ENCODE measurements around the gene KIAA0232.

KIAA0232 gene

GRCh38 chr4:6912441-6912840 is 129.9 kb downstream of the KIAA0232 start:
- H3K4me1 ChIP-seq: peaks cover 28% of the 10 kb centered on the region
- H3K9me3 ChIP-seq: no peaks in the 10 kb centered on the region
- no peak overlapping the region for H3K4me3 ChIP-seq (ENCODE audit: low read depth, low read length)
- no peaks in the 10 kb centered on the region for H3K36me3 ChIP-seq
- TF ChIP-seq, protein P1, sequence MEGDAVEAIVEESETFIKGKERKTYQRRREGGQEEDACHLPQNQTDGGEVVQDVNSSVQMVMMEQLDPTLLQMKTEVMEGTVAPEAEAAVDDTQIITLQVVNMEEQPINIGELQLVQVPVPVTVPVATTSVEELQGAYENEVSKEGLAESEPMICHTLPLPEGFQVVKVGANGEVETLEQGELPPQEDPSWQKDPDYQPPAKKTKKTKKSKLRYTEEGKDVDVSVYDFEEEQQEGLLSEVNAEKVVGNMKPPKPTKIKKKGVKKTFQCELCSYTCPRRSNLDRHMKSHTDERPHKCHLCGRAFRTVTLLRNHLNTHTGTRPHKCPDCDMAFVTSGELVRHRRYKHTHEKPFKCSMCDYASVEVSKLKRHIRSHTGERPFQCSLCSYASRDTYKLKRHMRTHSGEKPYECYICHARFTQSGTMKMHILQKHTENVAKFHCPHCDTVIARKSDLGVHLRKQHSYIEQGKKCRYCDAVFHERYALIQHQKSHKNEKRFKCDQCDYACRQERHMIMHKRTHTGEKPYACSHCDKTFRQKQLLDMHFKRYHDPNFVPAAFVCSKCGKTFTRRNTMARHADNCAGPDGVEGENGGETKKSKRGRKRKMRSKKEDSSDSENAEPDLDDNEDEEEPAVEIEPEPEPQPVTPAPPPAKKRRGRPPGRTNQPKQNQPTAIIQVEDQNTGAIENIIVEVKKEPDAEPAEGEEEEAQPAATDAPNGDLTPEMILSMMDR (IDR thresholded peaks at IDR 0.05; ENCODE audit: low read depth, low read length): no peak
- DNase-seq: no peak
- no peaks in the 10 kb centered on the region for H3K27me3 ChIP-seq

- Histone ChIP-seq H3K36me3 (no peaks in the 10 kb centered on the region), H3K4me1 (peaks cover 19% of the 10 kb centered on the region), H3K4me3 (ENCODE audit: low read depth, low read length) (no peak overlapping the region), H3K9me3 (no peaks in the 10 kb centered on the region), H3K27me3 (no peaks in the 10 kb centered on the region)
- no peak for DNase-seq
- TF ChIP-seq, protein P1 (IDR thresholded peaks at IDR 0.05; ENCODE audit: low read depth, low read length): no peak
These were observed 130.9 kb downstream of the KIAA0232 start for GRCh38 chr4:6913350-6913905.

- Histone ChIP-seq H3K4me1 (peaks cover 15% of the 10 kb centered on the region), H3K9me3 (no peaks in the 10 kb centered on the region)
These were observed 131.9 kb downstream of the KIAA0232 start for GRCh38 chr4:6914448-6914847.

DNA sequence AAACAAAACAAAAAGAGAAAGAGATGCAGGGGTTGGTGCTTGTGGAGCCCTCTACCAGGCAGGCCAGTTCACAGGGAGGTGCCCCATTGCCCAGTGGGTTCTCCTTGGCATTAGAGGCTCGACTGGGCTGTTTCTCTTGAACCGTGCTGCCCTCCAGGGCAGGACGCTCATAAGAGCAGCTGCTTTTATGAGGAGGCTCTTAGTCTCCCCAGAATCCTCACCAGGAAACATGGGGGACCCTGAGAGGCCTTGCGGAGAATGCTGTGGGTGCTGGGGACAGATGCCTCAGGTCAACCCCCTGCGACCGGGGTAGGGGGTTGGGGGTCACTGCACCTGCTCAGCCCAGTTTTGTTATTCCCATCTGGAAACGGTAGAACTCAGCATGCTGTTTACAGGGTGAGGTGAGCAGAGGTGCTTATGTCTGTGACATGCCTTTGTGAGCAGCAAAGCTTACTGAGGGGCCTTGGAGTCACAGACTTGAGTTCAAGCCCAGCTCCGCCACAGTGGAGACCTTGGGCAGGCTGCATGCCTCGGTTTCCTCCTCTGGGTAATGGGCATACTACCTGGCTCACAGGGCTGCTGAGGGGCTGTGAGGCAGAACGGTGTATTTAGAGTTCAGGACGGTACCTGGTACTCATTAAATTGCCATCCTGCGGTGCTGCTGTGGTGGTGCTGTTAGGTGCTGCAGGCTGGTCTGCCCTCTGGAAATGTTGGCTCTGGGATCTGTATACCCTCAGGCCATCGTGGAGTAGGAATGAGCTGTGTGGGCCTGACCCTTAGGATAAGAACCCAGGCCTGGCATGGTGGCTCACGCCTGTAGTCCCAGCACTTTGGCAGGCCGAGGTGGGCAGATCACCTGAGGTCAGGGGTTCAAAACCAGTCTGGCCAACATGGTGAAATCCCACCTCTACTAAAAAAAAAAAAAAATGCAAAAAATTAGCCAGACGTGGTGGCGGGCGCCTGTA is 132.8 kb downstream of the KIAA0232 start:
- Histone ChIP-seq H3K4me3 (ENCODE audit: low read depth, low read length) (no peak overlapping the region), H3K27me3 (no peaks in the 10 kb centered on the region), H3K9me3 (no peaks in the 10 kb centered on the region), H3K36me3 (no peaks in the 10 kb centered on the region), H3K4me1 (peaks cover 15% of the 10 kb centered on the region)
- DNase-seq: no peak
- TF ChIP-seq, protein P1 (IDR thresholded peaks at IDR 0.05; ENCODE audit: low read depth, low read length): no peak

More at GRCh38 chr4:6914448-6914847, 131.9 kb downstream of the KIAA0232 start:
- H3K27me3 ChIP-seq: no peaks in the 10 kb centered on the region
- H3K36me3 ChIP-seq: no peaks in the 10 kb centered on the region
- H3K4me3 ChIP-seq (ENCODE audit: low read depth, low read length): no peak overlapping the region
- TF ChIP-seq, protein P1 (IDR thresholded peaks at IDR 0.05; ENCODE audit: low read depth, low read length): no peak
- no peak for DNase-seq

- Histone ChIP-seq H3K36me3 (no peaks in the 10 kb centered on the region), H3K4me3 (ENCODE audit: low read depth, low read length) (no peak overlapping the region), H3K27me3 (no peaks in the 10 kb centered on the region), H3K4me1 (peaks cover 15% of the 10 kb centered on the region), H3K9me3 (no peaks in the 10 kb centered on the region)
- DNase-seq: no peak
- TF ChIP-seq, protein P1 (IDR thresholded peaks at IDR 0.05; ENCODE audit: low read depth, low read length): no peak
These were observed 133.6 kb downstream of the KIAA0232 start for GRCh38 chr4:6916069-6916586.
